ENCODE measurements around the gene TTBK1.

The TTBK1 gene

GRCh38 chr6:43287717-43288679, 44.7 kb downstream of the TTBK1 start:
- TF ChIP-seq CEBPB (IDR thresholded peaks at IDR 0.05) (no peak), TEAD4 (IDR thresholded peaks at IDR 0.05) (no peak), TAF1 (IDR thresholded peaks at IDR 0.05; ENCODE audit: low read depth) (no peak), USF1 (IDR thresholded peaks at IDR 0.05) (no peak)

- TF ChIP-seq TAF1 (IDR thresholded peaks at IDR 0.05; ENCODE audit: low read depth) (no peak), CEBPB (IDR thresholded peaks at IDR 0.05) (no peak), CREB1 (IDR thresholded peaks at IDR 0.05; ENCODE audit: low read depth) (no peak), USF1 (IDR thresholded peaks at IDR 0.05) (no peak), REST (IDR thresholded peaks at IDR 0.05; ENCODE audit: low read depth) (no peak), EGR1 (IDR thresholded peaks at IDR 0.05) (no peak), TEAD4 (IDR thresholded peaks at IDR 0.05) (no peak), EP300 (IDR thresholded peaks at IDR 0.05; ENCODE audit: borderline replicate concordance) (no peak), FOXM1 (IDR thresholded peaks at IDR 0.05; ENCODE audit: borderline replicate concordance, low read depth) (no peak)
These were observed 47.1 kb downstream of the TTBK1 start for GRCh38 chr6:43290339-43290904.

- TF ChIP-seq REST (IDR thresholded peaks at IDR 0.05; ENCODE audit: low read depth) (no peak), TCF12 (IDR thresholded peaks at IDR 0.05; ENCODE audit: low read depth) (no peak), TAF1 (IDR thresholded peaks at IDR 0.05; ENCODE audit: low read depth) (no peak), TEAD4 (IDR thresholded peaks at IDR 0.05) (no peak), NFIC (IDR thresholded peaks at IDR 0.05) (no peak), USF1 (IDR thresholded peaks at IDR 0.05) (no peak)
These were observed 47.6 kb downstream of the TTBK1 start for GRCh38 chr6:43290905-43291355.

GRCh38 chr6:43291708-43292107, 48.4 kb downstream of the TTBK1 start:
- TF ChIP-seq CEBPB (IDR thresholded peaks at IDR 0.05): no peak
- no peak for TF ChIP-seq MAX (IDR thresholded peaks at IDR 0.05)
- no peak for TF ChIP-seq ZBTB7A (IDR thresholded peaks at IDR 0.05; ENCODE audit: low read depth)
- TF ChIP-seq EGR1 (IDR thresholded peaks at IDR 0.05): no peak
- no peak for TF ChIP-seq YY1 (IDR thresholded peaks at IDR 0.05; ENCODE audit: low read depth)
- no peak for TF ChIP-seq TAF1 (IDR thresholded peaks at IDR 0.05; ENCODE audit: low read depth)
- no peak for TF ChIP-seq FOXM1 (IDR thresholded peaks at IDR 0.05; ENCODE audit: borderline replicate concordance, low read depth)
- TF ChIP-seq TCF12 (IDR thresholded peaks at IDR 0.05; ENCODE audit: low read depth): no peak
- TF ChIP-seq TEAD4 (IDR thresholded peaks at IDR 0.05): no peak
- no peak for TF ChIP-seq CREB1 (IDR thresholded peaks at IDR 0.05; ENCODE audit: low read depth)
- TF ChIP-seq REST (IDR thresholded peaks at IDR 0.05; ENCODE audit: low read depth): no peak

Measured in Ishikawa (cell line).